VCaP (cell line): ENCODE measurements around the gene UBL7.

Experiments used
- H3K27ac ChIP-seq: fragments of 450-650 bp; 2 replicates; pipeline ENCODE4 v1.5.1; 2017
- TF ChIP-seq, protein P1 (sequence below): fragments of 450-650 bp; conservative IDR thresholded peaks from 2 replicates; pipeline ENCODE4 v1.5.1; 2017; ENCODE audit warnings: mild to moderate bottlenecking, moderate library complexity

Gene UBL7

DNA sequence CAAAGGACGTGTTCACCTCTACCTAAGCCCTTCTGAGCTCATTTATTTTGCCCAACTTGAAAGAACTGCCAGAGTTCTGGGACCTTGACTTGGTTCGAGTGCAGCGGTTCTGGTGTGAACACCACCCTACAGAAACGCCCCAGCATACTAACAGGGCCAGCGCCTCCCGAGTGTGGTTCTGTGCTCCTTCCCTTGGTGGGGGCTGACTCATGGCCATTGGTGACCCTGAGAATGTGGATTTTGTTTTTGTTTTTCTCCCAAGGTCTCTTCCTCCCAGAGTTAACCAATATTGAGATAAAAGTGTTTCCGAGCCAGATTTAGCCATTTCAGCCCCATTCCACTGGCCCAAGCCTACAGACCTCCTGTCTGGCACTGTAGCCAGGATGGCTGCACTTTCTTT, 55.1 kb downstream of the UBL7 start:
- H3K27ac ChIP-seq, result no peak overlapping the region
- TF ChIP-seq, protein P1, sequence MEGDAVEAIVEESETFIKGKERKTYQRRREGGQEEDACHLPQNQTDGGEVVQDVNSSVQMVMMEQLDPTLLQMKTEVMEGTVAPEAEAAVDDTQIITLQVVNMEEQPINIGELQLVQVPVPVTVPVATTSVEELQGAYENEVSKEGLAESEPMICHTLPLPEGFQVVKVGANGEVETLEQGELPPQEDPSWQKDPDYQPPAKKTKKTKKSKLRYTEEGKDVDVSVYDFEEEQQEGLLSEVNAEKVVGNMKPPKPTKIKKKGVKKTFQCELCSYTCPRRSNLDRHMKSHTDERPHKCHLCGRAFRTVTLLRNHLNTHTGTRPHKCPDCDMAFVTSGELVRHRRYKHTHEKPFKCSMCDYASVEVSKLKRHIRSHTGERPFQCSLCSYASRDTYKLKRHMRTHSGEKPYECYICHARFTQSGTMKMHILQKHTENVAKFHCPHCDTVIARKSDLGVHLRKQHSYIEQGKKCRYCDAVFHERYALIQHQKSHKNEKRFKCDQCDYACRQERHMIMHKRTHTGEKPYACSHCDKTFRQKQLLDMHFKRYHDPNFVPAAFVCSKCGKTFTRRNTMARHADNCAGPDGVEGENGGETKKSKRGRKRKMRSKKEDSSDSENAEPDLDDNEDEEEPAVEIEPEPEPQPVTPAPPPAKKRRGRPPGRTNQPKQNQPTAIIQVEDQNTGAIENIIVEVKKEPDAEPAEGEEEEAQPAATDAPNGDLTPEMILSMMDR, result no peak

DNA sequence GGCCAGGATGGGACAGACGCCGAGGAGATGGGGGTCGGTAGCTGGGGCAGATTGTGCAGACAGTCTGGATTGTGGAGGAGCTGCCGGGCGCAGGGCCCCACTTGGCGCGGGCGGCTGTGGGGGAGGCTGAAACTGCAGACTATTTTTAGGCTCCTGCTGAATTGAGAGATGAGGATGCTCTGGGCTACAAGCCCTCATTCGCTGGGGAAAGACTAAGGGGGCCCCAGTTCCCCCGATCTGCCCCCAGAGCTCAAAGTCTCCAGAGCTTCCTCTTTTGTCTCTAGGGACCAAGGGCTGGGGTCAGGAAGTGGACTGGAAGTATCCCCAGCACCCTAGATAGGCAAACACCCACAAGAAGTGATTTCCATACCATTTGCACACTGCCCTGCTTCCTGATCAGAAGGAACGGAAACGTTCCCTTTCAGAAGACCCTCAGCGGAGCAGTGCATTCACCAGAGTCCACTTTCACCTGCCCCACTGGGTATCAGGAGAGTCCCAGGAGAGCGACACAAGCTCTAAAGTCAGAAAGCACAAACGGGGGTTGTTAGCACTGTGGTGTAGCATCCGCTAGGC, 56.9 kb downstream of the UBL7 start:
- H3K27ac ChIP-seq, result no peak overlapping the region
- TF ChIP-seq, protein P1, result no peak

DNA sequence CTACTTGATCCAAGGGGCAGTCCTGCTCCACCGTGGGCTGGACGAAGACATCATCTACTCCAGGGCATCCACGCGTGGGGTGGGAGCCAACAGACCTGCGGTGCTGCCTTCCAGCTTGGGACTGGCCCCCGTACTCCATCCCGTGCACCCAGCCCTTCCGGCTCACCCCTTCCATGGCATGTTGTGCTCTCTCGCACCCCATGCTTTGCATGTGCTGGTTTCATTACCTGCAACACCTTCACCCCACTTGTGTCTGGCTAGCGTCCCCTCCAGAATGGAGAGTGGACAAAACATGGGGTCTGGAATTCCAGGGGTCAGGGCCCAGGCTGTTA, 57.4 kb downstream of the UBL7 start:
- TF ChIP-seq, protein P1, result no peak
- no peak overlapping the region for H3K27ac ChIP-seq

DNA sequence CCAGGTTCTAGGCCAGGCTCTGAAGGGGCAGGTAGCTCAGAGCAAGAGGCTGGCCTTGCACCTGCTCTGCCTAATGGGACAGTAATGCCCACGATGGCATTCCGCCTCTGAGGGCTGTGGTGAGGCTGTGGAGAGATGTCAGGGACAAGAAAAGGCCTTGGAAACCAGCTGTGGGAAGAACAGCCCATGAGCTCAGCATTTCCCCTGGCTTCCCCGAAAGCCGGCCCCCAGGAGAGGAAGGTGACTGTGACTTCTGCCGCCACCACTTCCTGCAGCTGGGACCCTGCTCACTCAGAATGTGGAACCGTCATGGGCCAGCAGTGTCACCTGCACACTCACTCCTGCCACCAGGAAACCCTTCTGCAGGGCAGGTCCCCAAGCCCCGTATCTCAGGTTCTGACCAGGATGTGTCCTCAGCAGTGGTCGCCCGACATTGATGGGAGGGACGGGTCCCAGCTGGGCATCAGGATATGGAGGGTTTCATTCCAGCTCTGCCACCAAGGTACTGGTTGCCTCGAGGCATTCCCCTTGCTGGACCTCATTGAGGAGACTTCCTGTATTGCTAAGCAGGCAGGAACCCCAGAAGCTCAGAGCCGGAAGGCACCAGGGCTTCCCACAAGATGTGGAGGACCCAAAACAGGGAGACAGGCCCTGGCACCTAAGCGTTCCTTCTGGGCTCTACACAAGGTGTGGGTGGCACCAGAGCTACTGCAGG, 57.9 kb downstream of the UBL7 start:
- no peak overlapping the region for H3K27ac ChIP-seq
- TF ChIP-seq, protein P1, result no peak

DNA sequence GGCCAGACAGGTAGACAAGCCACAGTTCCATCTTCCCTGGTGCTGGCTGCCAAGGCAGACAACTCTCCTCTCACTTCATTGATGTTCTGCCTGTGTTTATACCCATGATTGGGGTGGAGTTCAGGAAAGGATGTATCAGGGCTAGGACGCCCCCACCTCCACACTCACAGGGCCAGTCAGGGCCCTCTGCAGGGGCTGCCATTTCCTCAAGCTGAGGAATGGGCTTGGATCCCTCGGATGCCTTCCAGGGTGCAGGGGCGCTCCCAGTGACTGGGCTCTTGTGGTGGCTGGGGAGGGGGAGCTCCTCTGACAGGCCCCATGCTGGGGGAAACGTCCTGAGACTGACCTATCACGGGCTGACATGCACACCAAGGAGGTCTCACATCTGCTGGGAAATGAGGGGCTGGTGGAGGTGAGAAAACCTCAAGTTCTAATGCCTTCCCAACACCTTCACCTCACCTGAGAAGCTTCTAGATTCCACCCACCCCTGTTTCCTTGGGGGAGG, 58.6 kb downstream of the UBL7 start:
- TF ChIP-seq, protein P1, result no peak
- no peak overlapping the region for H3K27ac ChIP-seq

DNA sequence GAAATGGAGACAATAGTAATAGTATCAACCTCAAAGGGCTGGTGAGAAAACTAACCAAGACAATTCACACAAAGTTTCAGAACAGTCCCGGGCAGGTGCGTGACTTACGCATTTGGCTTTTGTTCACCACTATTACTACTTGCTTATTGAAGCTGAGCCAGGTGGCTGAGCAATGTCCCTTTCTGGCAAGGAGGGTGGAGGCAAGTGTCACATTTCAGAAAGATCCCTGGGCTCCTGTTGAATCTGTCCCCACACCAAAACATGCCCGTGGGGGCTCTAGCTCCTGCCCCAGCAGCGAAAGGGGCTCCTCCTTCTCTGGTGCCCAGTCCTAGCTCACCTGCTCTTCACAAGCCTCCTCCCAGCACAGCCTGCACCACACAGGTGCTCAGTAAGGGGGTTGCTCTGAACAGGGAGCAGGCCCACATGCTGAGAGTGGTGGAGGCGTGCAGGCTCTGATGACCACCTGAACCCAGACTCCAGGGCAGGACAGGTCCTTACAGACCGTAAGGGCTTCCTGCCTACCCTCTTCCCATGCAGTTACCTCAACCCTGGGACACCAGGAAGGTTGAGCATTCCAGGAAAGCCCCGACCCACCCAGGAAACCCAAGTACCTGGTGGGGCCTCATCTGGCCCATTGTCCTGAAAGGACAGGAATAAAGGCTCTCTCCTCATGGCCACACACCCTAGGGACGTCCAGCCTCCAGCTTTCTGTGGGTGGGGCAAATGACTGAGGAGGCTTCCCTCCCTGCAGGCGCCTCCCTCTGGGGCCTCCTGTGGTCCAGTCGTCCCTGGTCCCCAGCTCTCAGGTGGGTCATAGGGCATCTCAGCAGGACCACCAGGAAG, 59.8 kb downstream of the UBL7 start:
- TF ChIP-seq, protein P1, result no peak
- no peak overlapping the region for H3K27ac ChIP-seq

DNA sequence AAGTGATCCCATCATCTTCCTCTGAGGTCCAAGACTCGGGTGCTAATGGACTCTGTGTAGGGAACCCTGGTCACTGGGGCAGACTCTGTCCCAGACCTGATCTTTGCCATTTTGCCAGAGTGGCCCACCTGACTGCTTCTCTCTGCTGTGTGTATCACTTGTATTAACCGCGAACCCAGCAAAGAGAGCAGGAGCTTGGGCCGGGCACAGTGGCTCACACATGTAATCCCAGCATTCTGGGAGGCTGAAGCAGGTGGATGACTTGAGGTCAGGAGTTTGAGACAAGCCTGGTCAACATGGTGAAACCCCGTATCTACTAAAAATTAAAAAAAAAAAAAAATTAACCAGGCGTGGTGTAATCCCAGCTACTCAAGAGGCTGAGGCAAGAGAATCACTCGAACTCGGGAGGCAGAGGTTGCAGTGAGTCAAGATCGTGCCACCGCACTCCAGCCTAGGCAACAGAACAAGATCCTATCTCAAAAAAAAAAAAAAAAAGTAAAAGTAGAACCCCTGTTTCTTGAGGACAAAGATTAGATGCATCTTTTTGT, 60.6 kb downstream of the UBL7 start:
- no peak overlapping the region; the same call in 1 of the 2 replicates for H3K27ac ChIP-seq
- TF ChIP-seq, protein P1, result no peak
